ENCODE results near the gene TNFSF15.

TNFSF15 gene

GRCh38 chr9:114784721-114785279, 21.0 kb downstream of the TNFSF15 start:
- no peak for DNase-seq (ENCODE audit: insufficient read length, low spot score)
- FAIRE-seq: no peak
- no peak for TF ChIP-seq CTCF (IDR thresholded peaks at IDR 0.05; ENCODE audit: insufficient read depth, missing control alignments)

- TF ChIP-seq CTCF (IDR thresholded peaks at IDR 0.05; ENCODE audit: insufficient read depth, missing control alignments): no peak
- FAIRE-seq (no peak), DNase-seq (ENCODE audit: insufficient read length, low spot score) (no peak)
Measured at GRCh38 chr9:114782586-114782985, 23.3 kb downstream of the TNFSF15 start.

- DNase-seq (ENCODE audit: insufficient read length, low spot score) (no peak), FAIRE-seq (no peak)
- no peak for TF ChIP-seq CTCF (IDR thresholded peaks at IDR 0.05; ENCODE audit: insufficient read depth, missing control alignments)
Measured at GRCh38 chr9:114779352-114779845, 26.4 kb downstream of the TNFSF15 start.

GRCh38 chr9:114777821-114778609, 27.8 kb downstream of the TNFSF15 start:
- FAIRE-seq (no peak), DNase-seq (ENCODE audit: insufficient read length, low spot score) (no peak)
- no peak for TF ChIP-seq CTCF (IDR thresholded peaks at IDR 0.05; ENCODE audit: insufficient read depth, missing control alignments)

- TF ChIP-seq CTCF (IDR thresholded peaks at IDR 0.05; ENCODE audit: insufficient read depth, missing control alignments): no peak
- no peak for FAIRE-seq
Measured at GRCh38 chr9:114776683-114777399, 29.0 kb downstream of the TNFSF15 start.

GRCh38 chr9:114775981-114776380, 29.9 kb downstream of the TNFSF15 start:
- no peak for DNase-seq (ENCODE audit: insufficient read length, low spot score)

More at GRCh38 chr9:114776683-114777399, 29.0 kb downstream of the TNFSF15 start:
- DNase-seq (ENCODE audit: insufficient read length, low spot score): no peak

More at GRCh38 chr9:114775981-114776380, 29.9 kb downstream of the TNFSF15 start:
- no peak for FAIRE-seq
- no peak for TF ChIP-seq CTCF (IDR thresholded peaks at IDR 0.05; ENCODE audit: insufficient read depth, missing control alignments)
